CD4-positive, alpha-beta T cell treated with Interleukin-15 for 1 hour (primary cell): ENCODE results near the gene MDM1.

Experiments used
- DNase-seq: peaks from one replicate; pipeline ENCODE4 v3.0.0-alpha.2; 2020

The MDM1 gene, protein sequence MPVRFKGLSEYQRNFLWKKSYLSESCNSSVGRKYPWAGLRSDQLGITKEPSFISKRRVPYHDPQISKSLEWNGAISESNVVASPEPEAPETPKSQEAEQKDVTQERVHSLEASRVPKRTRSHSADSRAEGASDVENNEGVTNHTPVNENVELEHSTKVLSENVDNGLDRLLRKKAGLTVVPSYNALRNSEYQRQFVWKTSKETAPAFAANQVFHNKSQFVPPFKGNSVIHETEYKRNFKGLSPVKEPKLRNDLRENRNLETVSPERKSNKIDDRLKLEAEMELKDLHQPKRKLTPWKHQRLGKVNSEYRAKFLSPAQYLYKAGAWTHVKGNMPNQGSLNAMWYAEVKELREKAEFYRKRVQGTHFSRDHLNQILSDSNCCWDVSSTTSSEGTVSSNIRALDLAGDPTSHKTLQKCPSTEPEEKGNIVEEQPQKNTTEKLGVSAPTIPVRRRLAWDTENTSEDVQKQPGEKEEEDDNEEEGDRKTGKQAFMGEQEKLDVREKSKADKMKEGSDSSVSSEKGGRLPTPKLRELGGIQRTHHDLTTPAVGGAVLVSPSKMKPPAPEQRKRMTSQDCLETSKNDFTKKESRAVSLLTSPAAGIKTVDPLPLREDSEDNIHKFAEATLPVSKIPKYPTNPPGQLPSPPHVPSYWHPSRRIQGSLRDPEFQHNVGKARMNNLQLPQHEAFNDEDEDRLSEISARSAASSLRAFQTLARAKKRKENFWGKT

DNA sequence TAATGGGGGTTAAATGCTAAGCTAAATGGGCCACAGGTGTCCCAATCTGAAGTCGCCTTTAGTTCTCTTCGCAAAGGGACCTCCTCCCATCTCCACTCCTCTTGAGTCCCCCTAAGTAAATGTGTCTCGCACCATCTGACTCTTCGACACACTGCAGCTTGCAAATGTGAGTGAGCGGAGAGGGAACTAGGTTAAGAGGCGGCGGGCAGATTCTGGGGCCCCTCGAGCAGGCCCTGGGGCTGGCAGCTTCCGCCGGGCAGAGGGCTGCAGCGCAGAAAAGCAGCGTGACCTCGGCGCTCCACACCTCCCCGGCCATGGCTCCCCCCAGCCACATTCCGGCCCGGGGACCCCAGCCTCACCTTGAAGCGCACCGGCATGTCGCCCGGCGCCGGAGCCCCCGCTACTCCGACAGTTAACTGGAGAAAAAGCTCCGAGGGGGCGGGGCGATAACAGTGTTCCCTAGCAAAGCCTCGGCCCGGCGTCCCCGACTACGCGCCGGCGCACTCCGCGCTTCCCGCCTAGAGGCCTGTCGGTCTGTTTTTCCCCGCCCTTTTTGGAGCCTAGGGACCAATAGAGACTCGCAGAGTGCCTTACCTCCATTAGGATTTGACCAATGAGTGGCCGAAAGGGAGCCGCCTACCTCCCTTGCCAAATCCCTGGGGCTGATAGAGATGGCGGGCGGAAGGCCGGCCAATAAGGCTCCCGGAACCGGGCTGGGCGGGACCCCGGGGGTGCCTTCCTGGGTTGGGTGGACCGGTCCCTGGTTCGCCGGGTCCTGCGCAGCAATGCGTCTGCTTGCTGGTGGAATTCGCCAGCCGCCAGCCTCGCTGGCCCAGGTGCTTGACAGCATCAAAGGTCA, at the start of gene MDM1:
Gene MDM1, minus strand, starts transcription at position 494 of the 859 bp plus-strand sequence. Its CDS starts 117 bp downstream, at position 377.
- peak; percentile 97 for DNase-seq

DNA sequence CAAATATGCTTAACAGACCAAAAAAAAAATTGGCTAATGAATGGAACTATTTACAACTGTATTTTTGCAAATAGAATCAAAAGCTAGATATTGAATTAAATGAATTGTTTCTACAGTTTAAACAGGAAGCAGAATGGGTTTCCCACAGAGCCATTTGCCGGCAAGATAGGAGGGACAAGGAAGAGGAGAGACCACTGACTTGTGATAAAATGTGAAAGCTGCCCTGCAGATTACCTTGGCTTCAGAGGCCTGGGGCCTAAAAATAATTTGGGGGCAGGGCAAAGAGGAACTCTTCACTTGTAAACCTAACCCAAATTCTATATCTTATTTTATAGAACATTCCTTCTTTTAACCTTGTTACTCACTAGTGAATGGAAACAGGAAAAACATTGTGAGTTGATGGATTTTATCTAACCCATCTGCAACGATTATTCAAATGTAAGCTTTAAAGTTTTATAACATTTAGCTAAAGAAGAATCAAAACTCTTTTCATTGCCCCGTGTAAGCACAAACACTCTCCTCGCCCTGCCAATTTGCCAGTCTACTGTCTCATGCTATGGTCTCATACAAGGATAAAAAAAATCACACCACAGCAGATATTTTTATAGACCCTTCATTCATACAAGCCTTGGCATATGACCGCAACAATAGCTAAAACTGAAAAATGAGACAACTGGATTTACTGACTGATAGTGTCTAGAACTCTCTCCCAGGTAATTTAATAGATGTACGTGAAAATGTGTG, 49.5 kb upstream of the MDM1 start:
- no peak for DNase-seq

DNA sequence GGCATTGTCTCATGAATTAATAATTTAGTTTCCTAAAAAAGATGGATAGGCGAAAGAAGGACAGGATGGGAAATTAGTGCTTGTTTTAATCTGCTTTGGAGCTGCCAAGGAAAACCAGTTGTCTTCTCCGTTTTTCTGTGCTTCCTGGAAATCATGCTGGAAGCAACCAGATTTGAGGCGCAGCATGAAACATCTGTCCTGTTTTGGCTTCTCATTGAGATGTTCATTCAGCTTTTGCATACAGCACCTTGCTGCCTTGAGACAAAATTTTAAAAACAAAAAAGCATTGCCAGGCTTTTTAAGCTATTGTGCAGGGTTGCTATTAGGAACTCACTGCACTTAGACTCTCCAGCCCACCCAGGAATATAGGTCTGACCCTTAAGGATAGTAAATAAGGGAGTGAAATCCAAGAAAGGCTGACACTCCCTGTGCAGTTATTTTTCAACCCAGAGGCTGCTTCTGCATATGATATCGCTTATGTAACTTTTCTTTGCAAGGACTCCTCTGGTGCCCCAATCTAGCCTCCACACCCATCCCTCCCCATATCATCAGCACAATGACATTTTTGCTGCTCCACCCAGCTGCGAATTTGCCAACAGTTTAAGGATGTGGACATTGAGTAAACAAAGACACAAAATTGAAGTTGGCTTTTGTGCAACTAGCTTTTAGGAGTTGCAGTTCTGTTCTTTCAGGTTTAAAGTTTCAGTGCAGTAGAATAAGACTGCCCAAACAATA, 46.9 kb upstream of the MDM1 start:
- DNase-seq = peak; percentile 50

DNA sequence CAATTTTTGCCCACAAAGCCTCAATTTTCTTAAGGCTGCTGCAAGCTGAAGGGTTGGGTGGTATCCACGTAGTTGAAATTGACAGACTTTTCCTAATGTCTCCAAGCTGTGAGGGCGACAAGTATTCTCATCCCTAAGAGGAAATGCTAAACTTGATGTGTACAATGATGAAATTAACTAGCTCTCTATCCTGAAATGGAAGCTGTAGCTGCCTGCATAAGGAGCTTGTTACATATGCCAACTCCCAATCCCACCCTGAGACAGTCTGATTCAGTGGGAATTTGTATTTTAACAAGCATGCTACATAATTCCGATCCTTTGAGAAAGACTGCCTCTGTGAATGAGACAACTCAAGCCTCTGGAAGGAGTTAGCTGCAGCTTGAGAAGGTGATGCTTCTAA, 45.7 kb upstream of the MDM1 start:
- no peak for DNase-seq

DNA sequence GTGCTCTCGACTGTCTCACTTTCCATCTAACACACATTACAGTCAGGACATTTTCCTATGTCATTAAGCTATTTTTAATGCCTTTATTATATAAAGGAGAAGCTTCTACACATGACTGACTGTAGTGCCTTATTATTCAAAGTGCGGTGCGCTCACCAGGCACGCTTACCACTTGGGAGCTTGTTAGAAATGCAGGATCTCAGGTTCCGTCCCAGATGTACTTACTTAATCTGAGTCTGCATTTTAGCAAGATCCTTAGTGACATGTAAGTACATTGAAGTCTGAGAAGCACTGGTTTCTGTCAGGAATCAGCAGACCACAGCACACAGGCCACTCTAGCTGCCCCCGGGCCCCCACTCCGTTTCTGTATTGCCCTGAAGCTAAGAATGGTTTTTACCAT, 44.7 kb upstream of the MDM1 start:
- DNase-seq = no peak

DNA sequence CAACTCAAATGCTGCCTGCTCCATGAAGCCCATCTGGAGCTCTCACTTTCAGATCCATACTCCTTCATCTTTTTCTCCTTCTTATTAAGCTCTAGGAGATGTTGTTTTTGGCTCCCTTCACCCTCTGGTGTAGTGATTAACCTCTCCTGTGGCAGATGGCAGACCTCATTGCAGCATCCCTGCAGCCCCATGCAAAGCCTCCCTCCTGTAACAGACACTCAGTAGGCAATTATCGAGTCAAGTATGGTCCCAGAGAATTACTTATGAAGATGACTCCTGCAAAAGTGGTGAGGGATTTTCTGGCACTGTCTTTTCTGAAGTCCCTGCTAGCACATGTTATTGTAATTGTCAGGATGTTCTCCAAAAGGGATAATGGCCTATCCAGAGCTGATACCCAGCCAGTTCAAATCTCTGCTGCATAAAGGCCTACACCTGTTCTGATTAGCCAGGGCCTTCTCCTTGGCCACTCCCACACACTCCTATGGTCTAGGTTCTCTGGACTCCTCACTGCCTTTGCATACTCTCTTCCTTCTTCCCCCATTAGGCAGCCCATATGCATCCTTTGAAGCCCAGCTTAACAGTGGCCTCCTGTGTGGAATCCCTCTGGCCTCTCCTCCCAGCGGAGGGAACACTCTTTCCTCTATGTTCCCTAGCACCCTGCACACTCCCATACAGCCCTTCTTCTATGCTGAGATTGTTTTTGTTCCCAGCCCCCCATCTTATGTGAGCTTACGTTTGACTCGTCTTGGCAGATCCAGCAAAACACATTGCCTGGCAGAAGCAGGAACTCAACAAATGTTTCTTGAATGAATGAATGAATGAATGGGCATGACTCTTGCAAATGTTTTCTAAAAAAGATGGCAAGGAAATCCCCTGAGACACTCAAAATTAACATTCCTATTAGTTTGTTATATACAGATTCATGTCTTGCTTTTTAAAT, 43.9 kb upstream of the MDM1 start:
- DNase-seq = no peak

DNA sequence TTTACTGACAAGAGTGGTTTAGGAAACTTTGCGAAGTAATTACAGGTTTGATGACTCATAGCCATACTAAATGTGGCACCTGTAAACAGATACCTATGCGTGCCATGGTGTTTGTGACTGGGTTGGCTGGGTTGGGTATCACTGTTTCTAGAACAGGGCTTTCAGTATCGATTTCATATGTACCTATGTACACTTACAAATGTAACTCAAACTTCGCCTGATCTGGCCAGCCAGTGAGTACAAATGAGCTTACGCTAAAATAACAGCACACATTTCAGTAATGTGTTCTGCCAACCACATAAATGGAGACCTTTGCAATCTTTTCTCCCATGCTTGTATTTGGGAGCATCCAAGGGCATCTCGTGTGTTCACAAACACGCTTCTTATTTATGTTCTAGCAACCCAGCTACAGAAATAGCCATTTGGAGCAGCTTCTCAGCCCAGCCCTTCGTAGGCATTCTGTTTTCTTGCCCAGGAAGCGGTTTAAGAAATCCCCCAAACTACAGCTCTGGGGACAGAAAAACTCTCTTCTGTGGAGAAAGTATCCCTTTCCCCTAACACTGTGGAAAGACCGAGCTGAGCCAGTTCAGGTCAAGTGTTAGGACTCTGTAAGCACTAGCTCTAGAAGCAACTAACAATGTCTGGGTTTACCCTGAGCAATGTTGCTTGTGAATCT, 42.3 kb upstream of the MDM1 start:
- DNase-seq = peak; percentile 41

DNA sequence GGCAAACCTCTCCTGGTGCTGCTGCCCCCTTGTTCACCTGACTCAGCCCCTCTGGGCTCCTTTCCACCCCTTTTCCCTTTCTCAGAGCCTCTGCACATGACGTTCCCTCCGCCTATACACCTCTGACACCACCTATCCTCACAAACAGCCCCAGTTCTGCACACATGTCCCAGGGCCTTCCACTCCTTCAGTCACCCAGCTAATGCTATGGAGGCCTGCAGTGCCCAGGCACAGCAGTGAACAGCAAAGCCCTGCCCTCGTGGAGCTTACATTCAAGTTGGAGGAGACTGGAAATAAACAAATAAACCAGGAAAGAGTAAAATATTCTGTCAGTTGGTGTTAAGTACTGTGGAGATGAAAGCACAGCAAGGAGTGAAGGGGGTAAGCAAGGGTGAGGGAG, 38.5 kb upstream of the MDM1 start:
- DNase-seq = no peak

DNA sequence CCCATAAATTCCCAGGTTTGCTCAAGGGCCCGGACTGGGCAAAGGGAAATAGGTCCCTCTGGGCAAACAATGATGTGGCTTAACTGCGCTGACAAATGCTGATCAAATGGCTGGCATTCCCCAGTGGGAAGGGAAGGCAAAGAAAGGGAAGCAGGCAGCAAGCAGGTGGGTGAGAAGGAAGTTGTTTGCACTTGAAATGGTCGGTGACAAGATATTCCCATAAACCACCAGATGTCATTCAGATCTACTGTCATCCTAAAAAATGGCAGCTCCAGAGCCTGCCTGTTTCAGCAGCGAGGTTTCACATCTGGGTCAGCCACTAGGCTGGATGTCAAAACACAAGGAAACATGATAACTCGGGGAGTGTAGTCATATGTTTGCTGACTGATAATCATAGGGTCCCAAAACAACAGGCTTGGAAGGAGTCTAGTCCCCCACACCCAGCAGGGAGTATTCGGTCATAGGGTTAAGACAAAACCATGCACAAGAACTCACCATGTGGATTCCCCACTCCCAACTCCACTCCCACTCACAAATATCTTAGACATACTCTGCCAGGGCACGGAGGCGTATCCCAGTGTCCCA, 37.9 kb upstream of the MDM1 start:
- no peak for DNase-seq

DNA sequence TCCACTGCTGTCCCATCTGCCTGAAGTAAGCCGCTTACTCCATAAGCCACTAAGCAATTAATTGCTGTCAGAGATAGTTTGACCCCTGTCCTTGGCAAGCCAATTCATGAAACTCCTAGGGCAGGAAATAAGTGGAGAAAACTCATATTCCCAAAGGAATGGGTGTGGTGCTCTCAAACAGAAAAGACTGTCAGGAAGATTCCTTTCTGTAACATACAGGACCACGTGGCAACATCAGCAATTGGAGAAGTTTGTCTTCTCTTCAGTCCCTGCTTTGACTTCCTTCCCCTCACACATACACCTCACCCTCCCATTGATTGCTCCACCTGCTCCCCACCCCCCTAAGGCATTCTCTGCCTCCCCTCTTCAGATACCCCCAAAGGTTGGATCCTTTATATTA, 36.2 kb upstream of the MDM1 start:
- DNase-seq = no peak

DNA sequence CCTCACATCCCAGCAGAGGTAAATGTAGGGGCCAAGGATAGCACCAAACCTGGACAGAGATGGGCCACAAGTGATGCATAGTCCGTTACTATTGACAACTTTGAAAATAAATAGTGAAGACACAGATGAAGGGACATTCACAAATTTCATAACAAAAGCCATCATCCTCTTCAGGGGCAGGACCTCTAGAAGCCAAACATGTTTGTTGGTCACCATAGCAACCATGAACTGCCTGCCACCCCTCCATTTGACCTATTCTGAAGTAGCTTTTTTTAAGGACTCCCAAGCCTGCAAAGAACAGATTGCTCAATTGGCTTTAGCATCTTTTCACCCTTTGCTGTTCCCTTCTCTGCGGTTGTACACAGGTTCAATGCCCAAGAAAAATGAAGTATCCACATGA, 35.7 kb upstream of the MDM1 start:
- peak; percentile 74 for DNase-seq

DNA sequence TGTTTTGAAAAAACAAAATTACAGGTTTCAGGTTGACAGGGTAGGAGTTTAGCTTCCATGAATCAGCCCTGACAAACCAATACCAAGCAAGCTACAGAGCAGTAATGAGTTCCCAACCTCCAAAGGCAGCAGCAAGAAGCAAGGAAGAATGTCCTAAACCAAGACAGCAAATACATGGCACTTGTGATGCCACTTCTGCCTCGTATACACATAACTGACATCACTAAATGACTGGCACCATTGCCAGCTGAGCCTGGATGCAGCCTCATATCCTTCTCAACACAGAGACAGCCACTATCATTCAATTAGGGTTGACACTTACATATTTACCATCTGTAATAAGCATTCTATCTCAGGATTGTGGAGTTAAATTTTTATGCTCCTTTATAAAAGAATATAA, 35.0 kb upstream of the MDM1 start:
- DNase-seq = no peak

DNA sequence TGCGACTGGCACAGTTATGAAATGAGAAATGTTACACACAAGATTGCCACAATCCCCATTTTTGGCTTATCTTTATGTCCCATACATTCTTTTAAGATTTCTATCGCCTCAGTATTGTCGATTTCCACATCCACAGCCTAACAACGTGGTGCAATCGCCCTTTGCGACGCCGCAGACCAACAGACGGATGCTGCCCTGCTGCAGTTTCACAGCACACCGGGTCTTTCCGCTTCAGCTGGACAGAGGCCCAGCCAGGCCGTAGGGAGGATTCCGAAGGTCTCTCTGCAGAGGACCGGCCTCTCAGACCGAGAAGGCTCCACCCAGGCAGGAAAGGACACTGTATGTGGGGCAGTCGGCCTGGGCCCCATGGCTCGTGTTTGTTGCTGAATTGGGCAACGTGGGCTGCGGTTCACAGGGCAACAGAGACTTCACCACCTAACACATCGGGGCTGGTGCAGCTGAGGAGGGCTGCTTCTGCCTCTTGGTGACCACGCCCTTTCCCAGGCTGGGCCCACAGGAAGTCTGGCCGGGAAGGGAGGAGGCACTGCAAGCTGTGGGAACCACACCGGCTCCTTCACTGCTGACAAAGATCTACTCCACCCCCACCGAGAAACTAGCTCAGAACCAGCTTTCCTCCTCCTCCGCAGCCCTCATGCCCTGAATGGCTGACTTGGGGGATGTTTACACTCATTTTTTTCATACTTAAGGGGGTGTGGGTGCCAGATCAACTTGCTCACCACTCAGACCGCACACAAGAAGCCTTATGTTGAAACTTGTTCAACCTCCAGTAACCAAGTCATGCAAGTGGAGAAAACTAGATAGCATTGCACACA, 32.9 kb upstream of the MDM1 start:
- peak; percentile 94 for DNase-seq

DNA sequence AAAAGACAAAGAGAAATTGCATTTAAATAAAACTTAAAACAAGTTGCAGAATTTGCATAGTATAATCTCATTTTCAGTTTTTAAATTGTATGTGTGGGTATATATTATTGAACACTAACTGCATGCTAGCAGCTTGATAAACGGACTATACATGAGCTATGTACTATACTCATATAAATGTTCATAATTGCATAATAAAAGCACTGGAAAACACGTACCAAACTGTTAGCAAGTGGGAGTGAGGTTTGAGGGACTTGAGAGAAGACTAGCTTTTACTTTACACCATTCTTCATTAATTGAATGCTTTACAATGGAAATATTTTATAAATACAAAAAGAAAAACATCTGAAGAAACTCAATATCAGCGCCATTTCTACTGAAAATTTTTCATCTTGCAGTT, 32.2 kb upstream of the MDM1 start:
- DNase-seq = no peak

DNA sequence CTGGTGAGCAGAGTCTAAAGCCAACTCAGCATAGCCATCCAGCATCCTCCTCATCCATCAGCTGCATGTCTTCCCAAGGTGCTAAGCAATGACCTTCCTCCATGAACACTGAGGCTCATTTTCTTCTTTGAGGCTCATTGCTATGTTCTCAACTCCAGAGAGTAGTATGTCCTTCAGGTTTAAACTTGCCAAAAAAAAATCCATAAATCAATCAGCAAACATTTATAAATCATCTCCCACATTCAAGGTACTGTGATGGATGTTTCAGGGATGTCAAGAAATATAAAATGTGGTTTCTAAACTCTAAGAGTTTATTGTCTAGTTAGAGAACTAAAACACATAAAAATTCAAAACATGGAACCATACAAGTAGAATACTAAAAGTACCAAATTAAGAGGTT, 29.8 kb upstream of the MDM1 start:
- DNase-seq = no peak

DNA sequence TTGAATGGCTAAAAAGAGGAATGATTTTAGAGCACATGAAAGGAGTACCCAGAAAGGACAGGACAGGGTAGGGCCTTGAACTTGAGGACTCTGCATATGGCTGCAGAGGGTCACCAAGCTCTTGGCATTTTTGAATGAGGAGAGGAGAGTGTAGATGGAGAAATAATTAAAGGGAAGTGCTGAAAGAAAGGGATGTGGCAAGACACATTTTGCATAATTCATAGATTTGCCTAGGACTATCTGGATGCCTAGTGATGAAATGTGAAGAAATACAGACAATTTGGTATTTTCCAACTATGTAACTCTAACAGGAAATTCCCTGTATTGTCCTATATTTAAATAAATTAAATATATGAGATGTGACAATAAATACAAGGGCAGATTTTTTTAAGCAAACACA, 27.5 kb upstream of the MDM1 start:
- no peak for DNase-seq

DNA sequence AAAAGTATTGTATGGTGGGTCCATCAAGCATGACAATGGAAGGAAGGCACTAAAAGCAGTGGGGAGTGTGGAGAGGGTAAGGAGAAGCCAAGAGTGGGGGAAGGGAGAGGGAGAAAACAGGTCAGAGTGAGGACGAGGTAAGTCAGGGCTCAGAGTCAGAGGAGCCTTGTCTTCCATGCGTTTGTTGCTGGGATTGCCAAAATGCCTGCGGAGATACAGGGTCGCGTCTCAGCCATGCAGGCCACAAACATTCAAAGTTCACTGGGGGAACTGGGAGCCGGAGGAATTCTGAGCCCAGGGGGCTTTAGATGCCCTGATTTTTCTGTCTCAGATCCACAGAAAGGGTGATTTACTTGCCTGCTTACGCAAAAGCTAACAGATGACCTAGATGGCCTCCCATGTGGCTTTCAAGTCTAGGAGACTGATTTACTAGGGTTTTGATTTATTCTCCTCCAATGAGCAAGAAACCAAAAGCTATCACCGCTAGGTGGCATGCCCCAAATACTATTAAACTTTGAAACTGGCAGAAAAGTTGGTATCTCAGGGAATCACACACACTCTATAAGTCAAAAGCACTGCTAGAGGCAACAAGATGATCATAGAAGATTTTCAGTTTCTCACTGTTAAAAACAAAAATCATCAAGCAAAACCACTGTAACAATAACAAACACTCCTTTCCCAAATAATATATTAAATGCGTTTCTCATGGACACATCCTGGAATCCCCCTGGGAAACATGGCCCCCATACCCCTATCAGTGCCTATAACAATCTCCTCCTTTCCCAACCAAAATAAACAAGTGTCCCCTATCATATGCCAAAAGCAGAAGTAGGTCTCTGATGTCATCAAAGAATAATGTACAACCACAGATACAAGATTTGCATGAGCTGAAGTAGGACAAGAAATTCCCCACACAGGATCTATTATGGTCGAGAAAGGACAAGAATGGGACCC, 26.6 kb upstream of the MDM1 start:
- peak; percentile 60 for DNase-seq

DNA sequence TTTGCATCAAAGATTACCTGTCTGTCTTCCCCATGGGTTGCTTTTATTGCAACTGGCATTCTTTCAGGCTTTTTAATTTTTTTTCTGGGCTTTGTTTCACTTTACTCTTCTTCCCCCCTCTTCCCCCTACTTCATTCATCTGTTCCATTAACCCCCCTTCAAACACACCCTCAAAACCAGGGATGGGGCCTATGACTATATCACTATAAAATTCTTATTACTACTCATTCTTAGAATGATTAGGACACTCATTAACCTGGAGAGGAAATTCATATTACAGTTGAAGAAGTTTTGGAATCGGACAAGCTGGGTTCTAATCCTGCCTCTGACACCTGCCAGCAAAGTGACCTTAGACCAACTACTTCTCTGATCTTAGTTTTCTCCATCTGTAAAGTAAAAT, 24.8 kb upstream of the MDM1 start:
- DNase-seq = no peak
